ENCODE measurements around the gene CDKN2B. TPM values are rescaled to one million over a fixed set of nuclear protein-coding genes. Genes with fewer than 3 reads are reported as not detected.

CDKN2B gene
- total and polyA plus RNA-seq, 2 of the 4 experiments (the other 2 are of a cell fraction), result 3.6 to 8.2 TPM

GRCh38 chr9:21994556-21995005 lies 14.5 kb downstream of the CDKN2B start, which contains the start of gene CDKN2B-AS1:
TSS of gene CDKN2B-AS1 (plus strand) at chr9:21994791.
- DNase-seq (peak; percentile 76), ATAC-seq (ENCODE audit: low read depth) (peak; percentile 69)
- H3K4me3 ChIP-seq (ENCODE audit: insufficient read depth, low read depth, low read length), result peak within 1 kb of the TSS; percentile 77
- peak within 1 kb of the TSS; percentile 88 for H4K8ac ChIP-seq (ENCODE audit: low read depth in 2 of 2, low read length in 2 of 2)
- H3K36me3 ChIP-seq (ENCODE audit: control insufficient read depth, insufficient read depth, low read length), result no peaks in the 10 kb centered on the region; the same call in 1 of the 2 replicates
- peaks cover 2% of the 10 kb centered on the region; the same call in 1 of the 2 replicates for H3K9me3 ChIP-seq (ENCODE audit: control insufficient read depth, insufficient read depth, low read length)
- CTCF ChIA-PET, result interaction anchor here (0.5 to 1.8 kb wide), 5 partner anchors 14 to 1976 kb away, joined by 3 to 10 read pairs (median 3); partner anchors contain the start of gene CDKN2B
- H3K9ac ChIP-seq (ENCODE audit: low read depth, low read length), result peak within 1 kb of the TSS; percentile 92
- H3K56ac ChIP-seq (ENCODE audit: extremely low read depth, insufficient read depth, low read length), result peak within 1 kb of the TSS; percentile 95
- H3K4me1 ChIP-seq (ENCODE audit: control insufficient read depth, insufficient read depth, low read length), result peaks cover 9% of the 10 kb centered on the region
- H2BK15ac ChIP-seq (ENCODE audit: low read depth, low read length), result peak within 1 kb of the TSS; percentile 90; the same call in 2 of the 3 replicates
- WGBS, 2 experiments (ENCODE audit: extremely low coverage in 2 of 2, insufficient read length in 1 of 2), result no CpG with 5 or more reads among the region's 43 CpGs
- H2BK20ac ChIP-seq (ENCODE audit: low read depth, low read length), result peak within 1 kb of the TSS; percentile 73
- H2AFZ ChIP-seq (replicated peaks; ENCODE audit: low read length, poor library complexity), result peak within 1 kb of the TSS; percentile 98
- H2BK5ac ChIP-seq (ENCODE audit: low read depth, low read length, poor library complexity, severe bottlenecking), result peak within 1 kb of the TSS; percentile 79
- POLR2A ChIA-PET (ENCODE audit: unreplicated experiment), result no interaction called here
- H3K9me1 ChIP-seq (ENCODE audit: insufficient read depth, low read length), result no peaks in the 10 kb centered on the region
- peak within 1 kb of the TSS; percentile 96 for H3K4me2 ChIP-seq (ENCODE audit: low read depth, low read length)
- peak within 1 kb of the TSS; percentile 71 for H2AK5ac ChIP-seq (ENCODE audit: low read depth, low read length)
- no TSS peak for BruUV-seq (replicated peaks)
- H2BK120ac ChIP-seq (ENCODE audit: low read depth, low read length), result peak within 1 kb of the TSS; percentile 94
- intact Hi-C loops (cut with micrococcal nuclease) (loop anchor here (1.0 to 10.0 kb wide), 3 partner anchors 180 to 440 kb away; no protein-coding TSS in a partner anchor), in situ Hi-C loops (cut with MboI; ENCODE audit: low sequenced_read_pairs) (loop anchor here (10.0 to 25.0 kb wide), 2 partner anchors 240 to 407 kb away; no protein-coding TSS in a partner anchor), dilution Hi-C loops (cut with HindIII; ENCODE audit: low sequenced_read_pairs, unreplicated experiment) (no loop called here)
- peak within 1 kb of the TSS; percentile 90 for H3K27ac ChIP-seq (ENCODE audit: insufficient read depth, low read length)
- no peaks in the 10 kb centered on the region for H4K20me1 ChIP-seq (ENCODE audit: insufficient read depth, low read length)
- H3K79me1 ChIP-seq (ENCODE audit: low read depth in 1 of 2, low read length in 2 of 2), result peaks cover 23 to 33% of the 10 kb centered on the region in 2 experiments
- peak within 1 kb of the TSS; percentile 71 for H4K5ac ChIP-seq (ENCODE audit: low read depth, low read length)
- no peak for TF ChIP-seq SMC3 (IDR thresholded peaks at IDR 0.05; ENCODE audit: low read depth, low read length)
- TF ChIP-seq, protein P1, sequence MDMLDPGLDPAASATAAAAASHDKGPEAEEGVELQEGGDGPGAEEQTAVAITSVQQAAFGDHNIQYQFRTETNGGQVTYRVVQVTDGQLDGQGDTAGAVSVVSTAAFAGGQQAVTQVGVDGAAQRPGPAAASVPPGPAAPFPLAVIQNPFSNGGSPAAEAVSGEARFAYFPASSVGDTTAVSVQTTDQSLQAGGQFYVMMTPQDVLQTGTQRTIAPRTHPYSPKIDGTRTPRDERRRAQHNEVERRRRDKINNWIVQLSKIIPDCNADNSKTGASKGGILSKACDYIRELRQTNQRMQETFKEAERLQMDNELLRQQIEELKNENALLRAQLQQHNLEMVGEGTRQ (IDR thresholded peaks at IDR 0.05; ENCODE audit: low read depth, low read length), result peak; percentile 59
- TF ChIP-seq RCOR1 (IDR thresholded peaks at IDR 0.05; ENCODE audit: insufficient replicate concordance, low read length), result no peak
- TF ChIP-seq POLR2A (IDR thresholded peaks at IDR 0.05; ENCODE audit: low read depth, low read length), result no peak
- TF ChIP-seq CEBPB (IDR thresholded peaks at IDR 0.05; ENCODE audit: low read depth, low read length), result no peak
- peak; percentile 46; the same call in 1 of the 2 replicates for TF ChIP-seq MAZ (IDR thresholded peaks at IDR 0.05; ENCODE audit: borderline replicate concordance, low read depth, low read length)
- TF ChIP-seq MAFK (IDR thresholded peaks at IDR 0.05; ENCODE audit: low read depth, low read length), result no peak
- TF ChIP-seq MXI1 (IDR thresholded peaks at IDR 0.05; ENCODE audit: borderline replicate concordance, low read depth, low read length), result 0 out of 2 replicates have a peak, but pooled peaks have one; percentile 38
- 0 out of 2 replicates have a peak, but pooled peaks have one; percentile 7 for TF ChIP-seq RAD21 (IDR thresholded peaks at IDR 0.05; ENCODE audit: low read length)
- H3K4ac ChIP-seq (ENCODE audit: low read depth, low read length), result peak within 1 kb of the TSS; percentile 93
- peak within 1 kb of the TSS; percentile 93 for H4K91ac ChIP-seq (ENCODE audit: insufficient read depth, low read depth, low read length)
- H3K23ac ChIP-seq (ENCODE audit: low read depth, low read length), result peak within 1 kb of the TSS; percentile 88
- H2AK9ac ChIP-seq (replicated peaks; ENCODE audit: low read depth, low read length, poor library complexity), result peak within 1 kb of the TSS; percentile 91
- no peaks in the 10 kb centered on the region for H3K27me3 ChIP-seq (ENCODE audit: control insufficient read depth, insufficient read depth, low read length)
- peak within 1 kb of the TSS; percentile 89 for H3K14ac ChIP-seq (replicated peaks; ENCODE audit: low read depth, low read length)
- H3K18ac ChIP-seq (ENCODE audit: low read depth, low read length), result peak within 1 kb of the TSS; percentile 66

All from IMR-90 (cell line).